C4-2B (cell line): ENCODE measurements around the gene LRIT2.

Source experiments
- H3K27ac ChIP-seq: fragments of 450-650 bp; 2 replicates; pipeline ENCODE4 v1.5.1; 2017
- ZFX ChIP-seq: fragments of 450-650 bp; IDR thresholded peaks from 2 replicates; pipeline ENCODE4 v1.6.1; 2017
- TF ChIP-seq, protein P1 (sequence below): fragments of 450-650 bp; conservative IDR thresholded peaks from 2 replicates; pipeline ENCODE4 v1.5.1; 2017; ENCODE audit warnings: mild to moderate bottlenecking

The LRIT2 gene

DNA sequence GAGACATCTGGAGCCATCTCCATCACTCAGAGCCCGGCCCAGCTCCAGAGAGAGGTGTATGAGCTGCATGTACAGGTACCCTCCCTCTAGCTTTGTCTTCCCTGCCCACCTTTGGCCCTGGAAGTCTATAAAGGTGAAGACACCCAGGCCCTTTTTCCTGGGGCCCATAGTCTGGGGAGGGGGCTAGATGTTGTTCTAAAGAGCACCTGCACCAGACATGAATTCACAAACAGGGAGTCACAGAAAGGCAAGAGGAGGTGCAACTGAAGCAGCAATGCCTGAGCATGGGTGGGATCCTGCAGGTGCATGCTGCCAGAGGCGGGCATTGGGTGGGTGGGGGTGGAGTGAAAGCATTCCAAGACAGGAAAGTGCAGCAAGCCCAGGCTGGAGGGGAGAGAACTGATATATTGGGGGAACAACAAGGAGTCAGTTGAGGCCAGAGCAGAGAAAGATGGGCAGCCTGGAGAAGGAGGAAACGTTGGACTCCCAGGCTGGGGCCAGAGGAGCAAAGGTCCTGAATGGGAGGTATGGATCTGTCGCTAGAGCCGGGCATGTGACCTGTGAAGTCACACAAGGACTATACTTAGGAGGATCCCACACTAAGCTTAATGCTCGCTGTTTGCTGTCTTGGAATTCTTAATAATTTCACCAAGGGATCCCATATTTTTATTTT, 19.4 kb downstream of the LRIT2 start:
- TF ChIP-seq, protein P1, sequence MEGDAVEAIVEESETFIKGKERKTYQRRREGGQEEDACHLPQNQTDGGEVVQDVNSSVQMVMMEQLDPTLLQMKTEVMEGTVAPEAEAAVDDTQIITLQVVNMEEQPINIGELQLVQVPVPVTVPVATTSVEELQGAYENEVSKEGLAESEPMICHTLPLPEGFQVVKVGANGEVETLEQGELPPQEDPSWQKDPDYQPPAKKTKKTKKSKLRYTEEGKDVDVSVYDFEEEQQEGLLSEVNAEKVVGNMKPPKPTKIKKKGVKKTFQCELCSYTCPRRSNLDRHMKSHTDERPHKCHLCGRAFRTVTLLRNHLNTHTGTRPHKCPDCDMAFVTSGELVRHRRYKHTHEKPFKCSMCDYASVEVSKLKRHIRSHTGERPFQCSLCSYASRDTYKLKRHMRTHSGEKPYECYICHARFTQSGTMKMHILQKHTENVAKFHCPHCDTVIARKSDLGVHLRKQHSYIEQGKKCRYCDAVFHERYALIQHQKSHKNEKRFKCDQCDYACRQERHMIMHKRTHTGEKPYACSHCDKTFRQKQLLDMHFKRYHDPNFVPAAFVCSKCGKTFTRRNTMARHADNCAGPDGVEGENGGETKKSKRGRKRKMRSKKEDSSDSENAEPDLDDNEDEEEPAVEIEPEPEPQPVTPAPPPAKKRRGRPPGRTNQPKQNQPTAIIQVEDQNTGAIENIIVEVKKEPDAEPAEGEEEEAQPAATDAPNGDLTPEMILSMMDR, result peak; percentile 65
- no peak for TF ChIP-seq ZFX
- H3K27ac ChIP-seq, result no peak overlapping the region

DNA sequence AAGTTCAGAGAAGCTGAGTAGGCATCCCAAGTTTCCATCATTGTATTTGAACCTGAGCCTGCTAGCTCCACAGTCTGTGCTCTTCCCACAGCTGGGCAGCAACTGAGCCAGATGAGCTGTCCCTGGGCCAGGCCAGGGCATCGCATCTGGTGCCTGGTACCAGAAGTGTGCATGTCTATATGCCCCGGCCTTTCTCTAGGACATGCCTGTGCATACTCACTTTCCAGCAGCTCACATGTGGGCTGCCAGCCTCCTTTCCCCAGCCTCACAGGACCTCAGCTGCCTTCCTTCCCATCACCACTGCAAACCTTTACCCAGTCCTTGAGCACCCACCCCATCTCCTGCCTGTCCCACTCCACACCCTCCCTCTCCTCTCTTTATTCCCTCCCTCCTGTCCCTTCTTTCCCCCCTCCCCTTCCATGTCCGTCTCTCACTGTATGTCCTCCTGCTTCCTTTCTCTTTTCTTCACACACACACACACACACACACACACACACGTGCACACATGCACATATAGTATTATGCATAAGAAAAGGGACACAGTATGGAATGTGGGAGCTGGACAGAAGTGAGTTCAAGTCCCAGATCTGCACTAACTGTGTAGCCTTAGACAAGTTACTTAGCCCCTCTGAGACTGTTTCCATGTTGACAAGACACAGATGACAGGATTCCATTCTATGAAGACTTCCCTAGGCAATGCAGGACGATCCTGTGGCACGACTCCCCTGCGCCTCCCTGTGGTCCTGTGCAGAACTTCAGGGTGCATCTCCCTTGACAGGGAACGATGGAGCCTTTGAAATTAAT, 20.1 kb downstream of the LRIT2 start:
- TF ChIP-seq ZFX, result no peak
- TF ChIP-seq, protein P1, result peak; percentile 93
- H3K27ac ChIP-seq, result no peak overlapping the region

DNA sequence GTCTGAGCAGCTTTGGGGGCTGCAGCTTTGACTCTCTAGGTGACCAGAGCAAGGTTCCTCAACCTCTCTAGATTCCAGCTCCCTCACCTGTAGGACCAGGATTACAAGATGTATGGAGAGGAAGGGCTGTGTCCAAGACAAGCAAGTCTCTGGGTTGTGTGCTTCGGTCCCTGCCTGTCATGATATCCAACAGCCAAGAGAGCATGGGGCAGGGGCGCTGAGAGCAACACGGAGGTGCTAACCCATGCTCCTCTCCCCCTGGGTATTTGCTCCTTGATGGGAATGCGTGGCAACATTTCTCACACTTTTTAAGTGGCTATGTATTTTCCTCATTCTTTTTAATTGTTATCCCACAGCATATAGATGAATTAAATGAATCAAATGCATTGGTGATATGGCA, 20.7 kb downstream of the LRIT2 start:
- no peak overlapping the region for H3K27ac ChIP-seq
- no peak for TF ChIP-seq ZFX
- TF ChIP-seq, protein P1, result no peak

DNA sequence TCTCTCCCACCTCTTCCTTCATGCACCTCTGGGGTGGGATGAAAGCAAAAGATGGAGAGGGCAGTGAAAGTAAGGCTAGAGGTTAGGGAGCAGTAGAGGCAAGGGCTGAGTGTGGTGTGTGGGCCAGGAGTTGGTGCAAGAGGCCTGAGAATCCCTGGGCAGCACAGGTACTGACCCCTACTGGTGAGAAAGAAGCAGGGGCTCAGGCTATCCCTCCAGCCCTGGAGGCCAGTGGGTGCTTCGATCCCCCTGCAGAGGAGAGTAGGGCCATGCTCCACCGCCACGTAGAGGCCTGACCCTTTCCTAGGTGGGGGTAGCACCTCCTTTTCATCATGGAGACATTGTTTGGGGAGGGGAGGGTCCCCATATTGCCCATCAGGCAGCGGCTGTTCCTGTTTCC, 21.2 kb downstream of the LRIT2 start:
- no peak for TF ChIP-seq ZFX
- TF ChIP-seq, protein P1, result peak; percentile 68
- no peak overlapping the region for H3K27ac ChIP-seq

DNA sequence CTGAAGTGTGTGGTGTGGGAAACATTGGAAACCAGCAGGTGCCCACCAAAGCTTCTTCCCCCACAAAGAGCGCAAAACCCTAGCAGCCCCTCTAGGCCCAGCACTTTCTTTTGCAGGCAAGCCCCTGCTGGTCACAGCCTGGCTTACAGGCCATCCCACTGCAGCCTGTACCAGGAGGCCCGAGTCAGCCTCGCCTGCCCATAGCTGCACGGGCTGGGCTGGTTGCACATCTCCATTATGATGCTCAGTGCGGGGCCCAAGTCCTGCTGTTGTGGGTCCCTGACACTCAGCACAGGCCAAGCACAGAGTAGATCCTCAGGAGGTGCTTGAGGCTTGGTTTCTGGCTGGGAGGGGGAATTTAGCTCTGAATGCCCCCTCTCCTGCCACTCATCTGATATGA, 23.0 kb downstream of the LRIT2 start:
- TF ChIP-seq, protein P1, result no peak
- TF ChIP-seq ZFX, result no peak
- H3K27ac ChIP-seq, result no peak overlapping the region

DNA sequence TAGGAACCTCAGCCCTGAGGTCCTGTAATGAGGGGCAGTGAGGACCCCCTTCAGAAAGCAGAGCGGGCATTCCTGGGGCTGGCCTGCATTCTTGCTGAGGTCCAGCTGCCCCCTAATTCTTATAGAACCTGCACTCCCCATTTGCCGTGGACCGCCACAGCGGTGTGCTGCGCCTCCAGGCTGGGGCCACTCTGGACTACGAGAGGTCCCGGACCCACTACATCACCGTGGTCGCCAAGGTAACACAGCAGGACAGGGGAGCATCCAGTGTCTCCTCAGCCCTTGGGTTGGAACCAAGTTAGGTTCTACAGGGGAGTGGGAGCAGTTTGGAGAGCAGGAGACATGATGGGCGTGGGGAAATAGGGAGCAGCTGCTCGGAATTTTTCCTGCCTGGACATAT, 23.7 kb downstream of the LRIT2 start:
- TF ChIP-seq ZFX, result no peak
- TF ChIP-seq, protein P1, result no peak
- H3K27ac ChIP-seq, result no peak overlapping the region

DNA sequence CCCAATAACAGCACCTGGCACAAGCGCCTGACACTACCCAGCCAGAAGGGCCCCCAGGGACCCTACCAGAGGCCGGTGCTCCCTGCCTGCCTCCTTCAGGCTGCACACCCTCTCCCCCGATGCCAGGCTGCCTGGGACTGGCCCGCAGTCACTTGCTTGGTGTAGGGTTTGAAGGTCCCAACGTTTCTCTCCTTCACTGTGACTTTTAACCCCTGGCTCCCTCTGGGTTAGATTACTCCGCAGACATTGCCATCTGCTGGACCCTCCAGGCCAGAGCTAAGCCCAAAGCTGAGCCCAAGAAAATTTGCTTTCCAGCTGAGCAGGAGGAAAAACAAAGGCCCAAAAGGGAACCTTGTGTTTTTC, 24.1 kb downstream of the LRIT2 start:
- TF ChIP-seq, protein P1, result no peak
- TF ChIP-seq ZFX, result no peak

More for the DNA sequence above, 24.1 kb downstream of the LRIT2 start:
- H3K27ac ChIP-seq, result no peak overlapping the region
